ENCODE measurements around the gene NUDT3.
A peak's percentile ranks its signal among the peaks of the same experiment; 100 is the strongest.

The NUDT3 gene

GRCh38 chr6:34318499-34319470 is 73.7 kb downstream of the NUDT3 start:
- no peak for TF ChIP-seq ZNF274 (IDR thresholded peaks at IDR 0.05; ENCODE audit: low read depth, low read length)
- no peak overlapping the region for H3K4me3 ChIP-seq (ENCODE audit: low read length)

- TF ChIP-seq ZNF274 (IDR thresholded peaks at IDR 0.05; ENCODE audit: low read depth, low read length) = no peak
- no peak overlapping the region for H3K4me3 ChIP-seq (ENCODE audit: low read length)
Measured at GRCh38 chr6:34317882-34318498, 74.5 kb downstream of the NUDT3 start.

GRCh38 chr6:34317172-34317477 is 75.3 kb downstream of the NUDT3 start:
- TF ChIP-seq ZNF274 (IDR thresholded peaks at IDR 0.05; ENCODE audit: low read depth, low read length) = no peak

GRCh38 chr6:34316431-34317171 is 75.9 kb downstream of the NUDT3 start:
- peak overlapping the region; percentile 9; the same call in 1 of the 2 replicates for H3K4me3 ChIP-seq (ENCODE audit: low read length)

More at GRCh38 chr6:34317172-34317477, 75.3 kb downstream of the NUDT3 start:
- H3K4me3 ChIP-seq (ENCODE audit: low read length) = peak overlapping the region; percentile 21; the same call in 1 of the 2 replicates

GRCh38 chr6:34315780-34316179 is 76.7 kb downstream of the NUDT3 start:
- no peak for TF ChIP-seq ZNF274 (IDR thresholded peaks at IDR 0.05; ENCODE audit: low read depth, low read length)
- H3K4me3 ChIP-seq (ENCODE audit: low read length) = peak overlapping the region; percentile 55; the same call in 1 of the 2 replicates

More at GRCh38 chr6:34316431-34317171, 75.9 kb downstream of the NUDT3 start:
- TF ChIP-seq ZNF274 (IDR thresholded peaks at IDR 0.05; ENCODE audit: low read depth, low read length) = no peak

- H3K4me3 ChIP-seq (ENCODE audit: low read length) = no peak overlapping the region
- no peak for TF ChIP-seq ZNF274 (IDR thresholded peaks at IDR 0.05; ENCODE audit: low read depth, low read length)
Measured at GRCh38 chr6:34315256-34315655, 77.2 kb downstream of the NUDT3 start.

- no peak for TF ChIP-seq ZNF274 (IDR thresholded peaks at IDR 0.05; ENCODE audit: low read depth, low read length)
Measured at GRCh38 chr6:34312259-34312658, 80.2 kb downstream of the NUDT3 start.

GRCh38 chr6:34310817-34311216 is 81.7 kb downstream of the NUDT3 start:
- H3K4me3 ChIP-seq (ENCODE audit: low read length) = no peak overlapping the region
- TF ChIP-seq ZNF274 (IDR thresholded peaks at IDR 0.05; ENCODE audit: low read depth, low read length) = no peak

More at GRCh38 chr6:34312259-34312658, 80.2 kb downstream of the NUDT3 start:
- no peak overlapping the region for H3K4me3 ChIP-seq (ENCODE audit: low read length)

- no peak for TF ChIP-seq ZNF274 (IDR thresholded peaks at IDR 0.05; ENCODE audit: low read depth, low read length)
- no peak overlapping the region for H3K4me3 ChIP-seq (ENCODE audit: low read length)
Measured at GRCh38 chr6:34308483-34308882, 84.0 kb downstream of the NUDT3 start.

GRCh38 chr6:34305982-34306708 is 86.3 kb downstream of the NUDT3 start:
- H3K4me3 ChIP-seq (ENCODE audit: low read length) = no peak overlapping the region
- no peak for TF ChIP-seq ZNF274 (IDR thresholded peaks at IDR 0.05; ENCODE audit: low read depth, low read length)

GRCh38 chr6:34305497-34305896 is 87.0 kb downstream of the NUDT3 start:
- H3K4me3 ChIP-seq (ENCODE audit: low read length) = no peak overlapping the region
- no peak for TF ChIP-seq ZNF274 (IDR thresholded peaks at IDR 0.05; ENCODE audit: low read depth, low read length)

- H3K4me3 ChIP-seq (ENCODE audit: low read length) = no peak overlapping the region
- TF ChIP-seq ZNF274 (IDR thresholded peaks at IDR 0.05; ENCODE audit: low read depth, low read length) = no peak
Measured at GRCh38 chr6:34304164-34304563, 88.3 kb downstream of the NUDT3 start.

GRCh38 chr6:34302929-34303328 is 89.5 kb downstream of the NUDT3 start:
- TF ChIP-seq ZNF274 (IDR thresholded peaks at IDR 0.05; ENCODE audit: low read depth, low read length) = no peak

GRCh38 chr6:34301408-34301807 is 91.1 kb downstream of the NUDT3 start:
- H3K4me3 ChIP-seq (ENCODE audit: low read length) = no peak overlapping the region
- no peak for TF ChIP-seq ZNF274 (IDR thresholded peaks at IDR 0.05; ENCODE audit: low read depth, low read length)

More at GRCh38 chr6:34302929-34303328, 89.5 kb downstream of the NUDT3 start:
- no peak overlapping the region for H3K4me3 ChIP-seq (ENCODE audit: low read length)
